CD4-positive, alpha-beta T cell treated with Interleukin-17A for 4 hours (primary cell): Measurements from ENCODE around the gene KEL.

Experiments used
- DNase-seq: peaks from one replicate; pipeline ENCODE4 v3.0.0-alpha.2; 2020; ENCODE audit warnings: mixed read lengths

KEL gene

DNA sequence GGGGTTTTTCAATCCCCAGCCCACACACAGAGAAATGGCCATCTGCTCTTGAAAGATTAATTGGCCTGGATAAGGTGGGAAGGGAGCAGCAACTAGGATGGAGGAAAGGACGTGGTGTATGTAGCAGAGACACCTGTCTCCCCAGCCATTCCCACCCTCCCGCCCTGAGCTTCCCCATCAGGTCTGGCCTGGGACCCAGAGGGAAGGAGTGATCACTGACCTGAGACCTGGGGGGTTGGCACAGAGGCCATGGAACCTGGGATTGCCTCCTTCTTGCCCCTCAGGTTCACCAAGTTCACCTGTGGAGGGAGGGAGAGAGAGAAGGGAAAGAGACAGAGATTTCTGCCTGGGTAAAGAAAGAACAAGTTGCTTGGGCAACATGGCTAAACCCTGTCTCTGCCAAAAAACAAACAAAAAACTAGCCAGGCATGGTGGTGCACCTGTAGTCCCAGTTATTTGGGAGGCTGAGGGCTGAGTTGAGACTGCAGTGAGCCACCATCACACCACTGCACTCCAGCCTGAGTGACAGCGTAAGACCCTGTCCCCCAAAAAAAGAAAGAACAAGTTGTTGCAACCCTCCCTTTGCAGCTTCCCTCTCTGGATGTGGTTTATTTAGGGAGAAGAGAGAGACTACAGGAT, 65.3 kb downstream of the KEL start:
- no peak for DNase-seq

- DNase-seq, result no peak
Observed at GRCh38 chr7:142896151-142896550, 66.0 kb downstream of the KEL start.

DNA sequence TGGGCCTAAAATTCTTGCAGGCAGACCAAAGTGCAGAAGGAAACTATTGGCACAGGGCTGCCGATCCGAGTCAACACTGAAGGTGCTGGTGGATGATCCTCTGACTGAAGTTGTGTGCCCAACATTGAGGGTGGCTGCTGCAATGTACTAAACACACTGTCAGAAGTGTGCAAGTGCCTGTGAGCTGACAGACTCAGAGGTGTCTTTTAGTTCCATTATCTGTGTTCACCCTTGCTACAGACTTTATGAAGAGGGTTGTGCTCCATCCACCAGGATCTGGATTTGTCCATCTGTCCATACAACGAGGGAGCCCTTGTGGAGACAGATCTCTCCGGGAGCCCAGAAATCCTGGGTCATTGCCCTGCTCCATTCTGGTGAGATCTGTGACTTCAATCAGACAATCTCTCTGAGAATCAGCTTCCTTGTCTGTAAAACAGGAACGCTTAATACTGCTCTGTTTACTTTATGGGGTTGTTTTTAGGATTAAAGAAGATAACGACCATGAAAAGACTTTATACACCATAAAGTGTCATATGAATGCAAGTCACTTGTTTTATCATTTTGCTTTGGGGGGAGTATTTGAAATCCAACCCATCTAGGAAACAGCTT, 67.1 kb downstream of the KEL start:
- DNase-seq, result no peak

GRCh38 chr7:142894112-142894984, 67.8 kb downstream of the KEL start:
- no peak for DNase-seq

DNA sequence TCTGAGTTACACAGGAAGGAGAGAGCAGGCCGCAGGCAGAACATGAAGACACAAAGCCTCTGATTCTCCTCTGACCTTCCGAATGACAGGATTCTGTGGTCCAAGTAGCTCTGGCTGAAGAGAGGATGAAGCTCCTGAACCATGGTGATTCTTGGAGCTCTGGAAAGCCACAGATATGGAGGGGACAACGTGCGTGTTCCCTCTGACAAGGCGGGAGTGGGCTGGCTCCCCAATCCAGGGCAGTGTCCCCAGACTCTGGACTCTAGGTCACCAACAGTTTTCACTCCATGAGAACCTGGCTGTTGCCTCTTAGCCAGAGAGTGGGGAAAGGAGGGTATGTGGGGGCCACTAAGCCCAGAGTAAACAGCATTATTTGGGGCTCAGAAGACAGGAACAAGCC, 69.2 kb downstream of the KEL start:
- no peak for DNase-seq

DNA sequence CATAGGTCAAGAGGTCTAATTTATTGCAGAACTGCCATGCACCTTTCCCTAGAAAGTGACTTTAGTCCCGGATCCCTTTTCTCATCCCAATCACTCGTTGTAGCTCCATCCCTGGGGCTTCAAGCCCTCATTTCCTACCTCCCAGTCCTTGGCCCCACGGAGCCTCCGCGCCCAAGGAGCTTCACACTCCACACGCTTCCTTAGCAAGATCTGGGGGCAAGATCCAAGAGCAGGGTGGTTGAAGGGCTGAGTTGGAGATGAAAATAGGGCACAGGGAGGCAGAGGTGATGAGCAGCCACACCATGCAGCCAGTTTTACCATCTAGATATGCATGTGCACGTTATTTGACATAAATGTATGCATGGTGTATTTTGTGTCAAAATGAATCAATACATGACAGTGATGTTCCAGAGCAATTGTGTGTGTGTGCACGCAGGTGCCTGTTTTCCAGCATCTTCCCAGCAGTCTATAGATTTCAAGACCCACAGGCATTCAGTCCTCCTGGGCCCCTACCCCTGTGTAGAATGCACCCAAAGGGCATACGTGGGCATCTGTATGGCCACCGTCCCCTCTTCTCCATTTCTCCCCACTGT, 70.6 kb downstream of the KEL start:
- no peak for DNase-seq
